HL-60 (cell line): ENCODE data around the gene IL31RA.

Experiments used
- DNase-seq, 2 experiments: peaks; one replicate each; pipeline ENCODE4 v3.0.0-alpha.2; 2010 to 2020; ENCODE audit warnings: low read depth in 1 of 2, low spot score in 1 of 2
- H3K27ac ChIP-seq: fragments of 250-450 bp; sonication (Bioruptor Pico); replicated peaks from 2 replicates; pipeline ENCODE4 v1.5.1; 2020; ENCODE audit warnings: mild to moderate bottlenecking, moderate library complexity
- H3K27me3 ChIP-seq: fragments of 250-450 bp; sonication (Bioruptor Pico); 2 replicates; pipeline ENCODE4 v1.5.1; 2021; ENCODE audit warnings: mild to moderate bottlenecking, moderate library complexity; ENCODE audit not compliant: insufficient read depth, poor library complexity, severe bottlenecking
- H3K4me3 ChIP-seq: replicated peaks from 2 replicates; pipeline ENCODE4 v1.5.1; 2011; ENCODE audit warnings: mild to moderate bottlenecking, control low read depth, low read length; ENCODE audit not compliant: insufficient read depth
- GABPA ChIP-seq: IDR thresholded peaks from 2 replicates; pipeline ENCODE4 v1.6.1; 2012; ENCODE audit warnings: low read depth
- POLR2AphosphoS5 ChIP-seq: IDR thresholded peaks from 2 replicates; pipeline ENCODE4 v1.6.1; 2012; ENCODE audit warnings: low read depth
- SPI1 ChIP-seq: IDR thresholded peaks from 2 replicates; pipeline ENCODE4 v1.6.1; 2012; ENCODE audit warnings: low read depth, mild to moderate bottlenecking, borderline replicate concordance
- TF ChIP-seq, protein P1 (sequence below): IDR thresholded peaks from 2 replicates; pipeline ENCODE4 v1.6.1; 2012; ENCODE audit warnings: low read depth; ENCODE audit not compliant: insufficient replicate concordance
- TF ChIP-seq, protein P2 (sequence below): IDR thresholded peaks from one replicate; pipeline ENCODE4 v1.5.1; 2011; ENCODE audit warnings: low read length, control low read depth, inconsistent platforms; ENCODE audit not compliant: insufficient read depth

IL31RA gene

GRCh38 chr5:55868846-55869245 lies 17.7 kb downstream of the IL31RA start:
- Histone ChIP-seq H3K27ac (no peak overlapping the region), H3K4me3 (no peak overlapping the region), H3K27me3 (no peaks in the 10 kb centered on the region)
- DNase-seq: peak in 1 of 2 experiments; percentile 54
- TF ChIP-seq, protein P1, sequence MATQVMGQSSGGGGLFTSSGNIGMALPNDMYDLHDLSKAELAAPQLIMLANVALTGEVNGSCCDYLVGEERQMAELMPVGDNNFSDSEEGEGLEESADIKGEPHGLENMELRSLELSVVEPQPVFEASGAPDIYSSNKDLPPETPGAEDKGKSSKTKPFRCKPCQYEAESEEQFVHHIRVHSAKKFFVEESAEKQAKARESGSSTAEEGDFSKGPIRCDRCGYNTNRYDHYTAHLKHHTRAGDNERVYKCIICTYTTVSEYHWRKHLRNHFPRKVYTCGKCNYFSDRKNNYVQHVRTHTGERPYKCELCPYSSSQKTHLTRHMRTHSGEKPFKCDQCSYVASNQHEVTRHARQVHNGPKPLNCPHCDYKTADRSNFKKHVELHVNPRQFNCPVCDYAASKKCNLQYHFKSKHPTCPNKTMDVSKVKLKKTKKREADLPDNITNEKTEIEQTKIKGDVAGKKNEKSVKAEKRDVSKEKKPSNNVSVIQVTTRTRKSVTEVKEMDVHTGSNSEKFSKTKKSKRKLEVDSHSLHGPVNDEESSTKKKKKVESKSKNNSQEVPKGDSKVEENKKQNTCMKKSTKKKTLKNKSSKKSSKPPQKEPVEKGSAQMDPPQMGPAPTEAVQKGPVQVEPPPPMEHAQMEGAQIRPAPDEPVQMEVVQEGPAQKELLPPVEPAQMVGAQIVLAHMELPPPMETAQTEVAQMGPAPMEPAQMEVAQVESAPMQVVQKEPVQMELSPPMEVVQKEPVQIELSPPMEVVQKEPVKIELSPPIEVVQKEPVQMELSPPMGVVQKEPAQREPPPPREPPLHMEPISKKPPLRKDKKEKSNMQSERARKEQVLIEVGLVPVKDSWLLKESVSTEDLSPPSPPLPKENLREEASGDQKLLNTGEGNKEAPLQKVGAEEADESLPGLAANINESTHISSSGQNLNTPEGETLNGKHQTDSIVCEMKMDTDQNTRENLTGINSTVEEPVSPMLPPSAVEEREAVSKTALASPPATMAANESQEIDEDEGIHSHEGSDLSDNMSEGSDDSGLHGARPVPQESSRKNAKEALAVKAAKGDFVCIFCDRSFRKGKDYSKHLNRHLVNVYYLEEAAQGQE: no peak
- TF ChIP-seq GABPA (no peak), SPI1 (no peak), POLR2AphosphoS5 (no peak)
- TF ChIP-seq, protein P2, sequence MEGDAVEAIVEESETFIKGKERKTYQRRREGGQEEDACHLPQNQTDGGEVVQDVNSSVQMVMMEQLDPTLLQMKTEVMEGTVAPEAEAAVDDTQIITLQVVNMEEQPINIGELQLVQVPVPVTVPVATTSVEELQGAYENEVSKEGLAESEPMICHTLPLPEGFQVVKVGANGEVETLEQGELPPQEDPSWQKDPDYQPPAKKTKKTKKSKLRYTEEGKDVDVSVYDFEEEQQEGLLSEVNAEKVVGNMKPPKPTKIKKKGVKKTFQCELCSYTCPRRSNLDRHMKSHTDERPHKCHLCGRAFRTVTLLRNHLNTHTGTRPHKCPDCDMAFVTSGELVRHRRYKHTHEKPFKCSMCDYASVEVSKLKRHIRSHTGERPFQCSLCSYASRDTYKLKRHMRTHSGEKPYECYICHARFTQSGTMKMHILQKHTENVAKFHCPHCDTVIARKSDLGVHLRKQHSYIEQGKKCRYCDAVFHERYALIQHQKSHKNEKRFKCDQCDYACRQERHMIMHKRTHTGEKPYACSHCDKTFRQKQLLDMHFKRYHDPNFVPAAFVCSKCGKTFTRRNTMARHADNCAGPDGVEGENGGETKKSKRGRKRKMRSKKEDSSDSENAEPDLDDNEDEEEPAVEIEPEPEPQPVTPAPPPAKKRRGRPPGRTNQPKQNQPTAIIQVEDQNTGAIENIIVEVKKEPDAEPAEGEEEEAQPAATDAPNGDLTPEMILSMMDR: no peak

GRCh38 chr5:55869847-55870246 lies 18.7 kb downstream of the IL31RA start:
- Histone ChIP-seq H3K27me3 (no peaks in the 10 kb centered on the region), H3K27ac (no peak overlapping the region), H3K4me3 (no peak overlapping the region)
- no peak for TF ChIP-seq SPI1
- TF ChIP-seq GABPA: no peak
- TF ChIP-seq, protein P2: no peak
- TF ChIP-seq, protein P1: no peak
- no peak for TF ChIP-seq POLR2AphosphoS5
- DNase-seq: no peak

DNA sequence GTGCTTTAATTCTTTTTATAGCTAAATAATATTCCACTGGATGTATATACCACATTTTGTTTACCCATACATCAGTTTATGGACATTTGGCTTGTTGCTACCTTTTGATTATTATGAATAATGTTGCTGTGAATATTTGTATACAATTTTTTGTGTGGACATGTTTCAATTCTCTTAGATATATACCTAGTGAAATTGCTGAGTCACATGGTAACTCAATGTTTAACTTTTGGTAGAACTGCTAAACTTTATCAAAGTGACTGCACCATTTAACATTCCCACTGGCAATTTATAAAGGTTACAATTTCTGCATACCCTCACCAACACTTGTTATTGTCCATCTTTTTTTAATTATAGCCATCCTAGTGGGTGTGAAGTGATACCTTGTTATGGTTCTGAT lies 22.1 kb downstream of the IL31RA start:
- TF ChIP-seq GABPA (no peak), POLR2AphosphoS5 (no peak), SPI1 (no peak)
- TF ChIP-seq, protein P2: no peak
- TF ChIP-seq, protein P1: no peak
- Histone ChIP-seq H3K27ac (no peak overlapping the region), H3K4me3 (no peak overlapping the region), H3K27me3 (no peaks in the 10 kb centered on the region)
- no peak for DNase-seq
